DND-41 (cell line): ENCODE measurements around the gene RNF168.
"Not testable (repeated sequence)": the region's sequence is repeated elsewhere in the genome, so short reads cannot be mapped to it uniquely, and the experiment has no call there.

Source experiments
- ATAC-seq: fragments of 200-7000 bp; cut with Tn5 transposase; 3 replicates; pipeline ENCODE4 v1.9.1; 2021; ENCODE audit warnings: low read depth; ENCODE audit not compliant: insufficient read depth
- DNase-seq: peaks from one replicate; pipeline ENCODE4 v3.0.0-alpha.2; 2020
- H2AFZ ChIP-seq: 2 replicates; pipeline ENCODE4 v1.6.0; 2012; ENCODE audit warnings: low read depth, low read length
- H3K27ac ChIP-seq: 2 replicates; pipeline ENCODE4 v1.5.1; 2012; ENCODE audit warnings: low read length, inconsistent platforms
- H3K27me3 ChIP-seq: fragments of 200-600 bp; sonication (generic); 2 replicates; pipeline ENCODE4 v1.6.0; 2012; ENCODE audit warnings: low read length, mild to moderate bottlenecking, inconsistent platforms; ENCODE audit not compliant: insufficient read depth, poor library complexity
- H3K36me3 ChIP-seq: 2 replicates; pipeline ENCODE4 v1.5.1; 2012; ENCODE audit warnings: low read length, inconsistent platforms; ENCODE audit not compliant: insufficient read depth
- H3K4me1 ChIP-seq: 2 replicates; pipeline ENCODE4 v1.5.1; 2012; ENCODE audit warnings: mild to moderate bottlenecking, low read length; ENCODE audit not compliant: insufficient read depth
- H3K4me2 ChIP-seq: 2 replicates; pipeline ENCODE4 v1.6.0; 2012; ENCODE audit warnings: mild to moderate bottlenecking, moderate library complexity, low read length, inconsistent platforms; ENCODE audit not compliant: insufficient read depth
- H3K4me3 ChIP-seq, 2 experiments: fragments of 200-600 bp in 1 of 2; shearing (Covaris generic) in 1 of 2; 2 replicates each; pipeline ENCODE4 v1.5.1; 2012 to 2016; ENCODE audit warnings: inconsistent platforms in 2 of 2, low read length in 2 of 2, mild to moderate bottlenecking in 2 of 2, low read depth in 1 of 2, moderate library complexity in 1 of 2
- H3K79me2 ChIP-seq: 2 replicates; pipeline ENCODE4 v1.6.0; 2012; ENCODE audit warnings: low read length, inconsistent platforms; ENCODE audit not compliant: insufficient read depth
- H3K9ac ChIP-seq: 2 replicates; pipeline ENCODE4 v1.6.0; 2012; ENCODE audit warnings: low read depth, mild to moderate bottlenecking, inconsistent platforms, low read length, moderate library complexity
- H3K9me3 ChIP-seq: 2 replicates; pipeline ENCODE4 v1.5.1; 2012; ENCODE audit warnings: low read length, moderate library complexity, mild to moderate bottlenecking, inconsistent platforms; ENCODE audit not compliant: insufficient read depth, severe bottlenecking
- H4K20me1 ChIP-seq: 2 replicates; pipeline ENCODE4 v1.6.0; 2012; ENCODE audit warnings: low read length; ENCODE audit not compliant: insufficient read depth
- CTCF ChIP-seq: IDR thresholded peaks from 2 replicates; pipeline ENCODE4 v1.5.1; 2012; ENCODE audit warnings: borderline replicate concordance, low read length, moderate library complexity, mild to moderate bottlenecking; ENCODE audit not compliant: poor library complexity, severe bottlenecking; ENCODE audit errors: extremely low read depth
- EZH2 ChIP-seq: IDR thresholded peaks from 3 replicates; pipeline ENCODE4 v1.6.1; 2012; ENCODE audit warnings: borderline replicate concordance, low read depth, mild to moderate bottlenecking, moderate library complexity, low read length, inconsistent platforms; ENCODE audit not compliant: severe bottlenecking

The RNF168 gene

GRCh38 chr3:196514913-196515621, 11.5 kb upstream of the RNF168 start, which contains the start of gene SMCO1:
TSS of gene SMCO1 (minus strand) at chr3:196515346. CDS start at chr3:196515209, 137 bp downstream.
- Histone ChIP-seq H3K4me1 (no peaks in the 10 kb centered on the region), H2AFZ (no peak within 1 kb of the TSS), H3K9ac (no peak within 1 kb of the TSS), H3K36me3 (no peaks in the 10 kb centered on the region), H4K20me1 (no peaks in the 10 kb centered on the region), H3K4me2 (no peak within 1 kb of the TSS), H3K27me3 (no peaks in the 10 kb centered on the region), H3K79me2 (no peaks in the 10 kb centered on the region), H3K9me3 (peaks cover 33% of the 10 kb centered on the region), H3K4me3 (no peak within 1 kb of the TSS), H3K27ac (no peak within 1 kb of the TSS)
- ATAC-seq (no peak), DNase-seq (no peak)
- TF ChIP-seq CTCF (no peak), EZH2 (no peak)

GRCh38 chr3:196514350-196514716, 10.8 kb upstream of the RNF168 start:
- Histone ChIP-seq H3K4me2 (no peak overlapping the region), H3K4me3 (no peak overlapping the region), H4K20me1 (no peaks in the 10 kb centered on the region), H3K36me3 (no peaks in the 10 kb centered on the region), H3K27me3 (no peaks in the 10 kb centered on the region), H3K9me3 (peaks cover 25% of the 10 kb centered on the region), H3K4me1 (no peaks in the 10 kb centered on the region), H2AFZ (no peak overlapping the region), H3K9ac (no peak overlapping the region), H3K79me2 (no peaks in the 10 kb centered on the region), H3K27ac (no peak overlapping the region)
- DNase-seq (no peak), ATAC-seq (no peak)
- TF ChIP-seq CTCF (no peak), EZH2 (no peak)

GRCh38 chr3:196513697-196514349, 10.3 kb upstream of the RNF168 start:
- H3K27ac ChIP-seq: no peak overlapping the region
- no peaks in the 10 kb centered on the region for H4K20me1 ChIP-seq
- no peaks in the 10 kb centered on the region for H3K27me3 ChIP-seq
- no peak overlapping the region for H3K9ac ChIP-seq
- no peak for ATAC-seq
- TF ChIP-seq CTCF: no peak
- TF ChIP-seq EZH2: no peak
- no peak for DNase-seq
- no peaks in the 10 kb centered on the region for H3K79me2 ChIP-seq
- no peak overlapping the region for H3K4me3 ChIP-seq
- peaks cover 20% of the 10 kb centered on the region for H3K9me3 ChIP-seq
- no peak overlapping the region for H2AFZ ChIP-seq
- H3K4me2 ChIP-seq: no peak overlapping the region
- H3K36me3 ChIP-seq: no peaks in the 10 kb centered on the region
- no peaks in the 10 kb centered on the region for H3K4me1 ChIP-seq

- not testable (repeated sequence) for H3K79me2 ChIP-seq, H3K36me3 ChIP-seq, H3K4me1 ChIP-seq, H3K9ac ChIP-seq, H2AFZ ChIP-seq, H3K4me3 ChIP-seq, H4K20me1 ChIP-seq, H3K27ac ChIP-seq, DNase-seq, ATAC-seq, H3K4me2 ChIP-seq, H3K27me3 ChIP-seq
- H3K9me3 ChIP-seq: peaks cover 13% of the 10 kb centered on the region
Measured at GRCh38 chr3:196511646-196512425, 8.3 kb upstream of the RNF168 start.

- H3K36me3 ChIP-seq, H3K4me2 ChIP-seq, H3K79me2 ChIP-seq, H3K4me1 ChIP-seq, H3K4me3 ChIP-seq, DNase-seq, H4K20me1 ChIP-seq, ATAC-seq, H3K9ac ChIP-seq, H3K27me3 ChIP-seq, H3K27ac ChIP-seq, H2AFZ ChIP-seq: not testable (repeated sequence)
- H3K9me3 ChIP-seq: peaks cover 18% of the 10 kb centered on the region
Measured at GRCh38 chr3:196511108-196511507, 7.5 kb upstream of the RNF168 start.
